ENCODE results near the gene FAM78B.

The FAM78B gene

DNA sequence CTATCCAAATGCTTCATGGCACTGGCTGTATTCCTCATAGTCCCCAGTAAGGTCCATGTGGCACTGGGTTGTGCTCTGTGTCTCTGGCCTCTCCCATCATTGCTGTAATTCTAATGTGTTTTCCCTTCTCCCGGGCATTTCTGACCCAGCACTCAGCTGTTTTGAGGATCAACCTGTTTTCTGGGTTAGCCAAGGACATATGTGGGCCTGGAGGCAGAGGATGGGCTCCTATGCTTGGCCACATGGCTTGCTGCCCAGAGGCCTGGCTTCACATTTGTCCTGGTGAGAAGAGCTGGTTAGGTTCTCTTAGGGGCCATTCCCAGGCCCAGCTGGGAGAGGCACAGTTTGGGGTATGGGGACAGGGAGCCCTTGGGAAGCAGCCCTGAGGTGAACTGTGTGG is 103.1 kb downstream of the FAM78B start:
- no peak for DNase-seq

DNA sequence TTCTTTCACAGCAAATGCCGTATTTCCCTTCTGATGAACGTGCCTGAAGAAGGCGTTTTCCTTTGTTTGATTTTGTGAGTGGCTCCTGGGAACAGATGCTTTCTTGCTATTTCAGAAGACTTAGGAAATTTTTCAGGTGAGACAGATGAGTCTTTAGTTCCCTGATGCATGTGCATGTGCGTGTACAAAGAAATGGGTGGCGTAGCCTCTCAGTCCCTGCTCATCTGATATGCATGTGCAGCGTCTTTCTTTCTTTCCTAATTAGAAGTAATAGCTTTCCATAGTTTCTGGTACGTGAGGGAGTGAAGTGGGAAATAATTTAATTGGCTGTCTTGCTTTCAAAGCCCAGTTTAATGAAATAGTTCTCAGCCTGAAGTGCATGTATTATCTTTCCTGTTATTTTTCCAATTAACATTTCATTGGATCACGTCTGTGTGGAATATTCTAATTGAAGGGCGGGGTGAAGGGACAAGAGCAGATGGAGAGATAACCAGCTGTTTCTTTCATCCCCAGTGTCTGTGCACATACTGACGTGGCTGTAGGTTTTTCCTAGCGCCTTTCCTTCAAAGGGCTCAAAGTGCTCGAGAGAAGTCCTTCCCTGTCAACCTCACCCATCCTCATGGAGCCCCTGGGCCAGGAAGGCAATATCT is 104.3 kb downstream of the FAM78B start:
- no peak for DNase-seq

DNA sequence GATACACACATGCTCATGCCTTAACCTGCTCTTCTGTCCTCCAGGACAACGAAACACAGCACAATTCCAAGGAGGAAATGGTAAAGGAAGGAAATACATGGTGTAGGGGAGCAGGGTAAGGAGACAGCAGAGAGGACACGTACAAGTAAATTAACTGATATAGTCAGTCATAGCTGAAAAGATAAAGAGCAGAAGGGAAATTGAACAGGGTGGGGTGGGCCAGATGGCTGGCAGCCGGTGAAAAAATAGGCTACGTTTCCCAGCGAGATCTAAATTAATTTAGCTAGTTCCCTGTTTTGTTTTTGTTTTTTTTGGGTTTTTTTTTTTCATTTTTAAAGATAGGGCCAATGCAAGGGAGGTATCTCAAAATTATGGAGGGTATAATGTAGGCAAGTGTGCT is 109.2 kb downstream of the FAM78B start:
- DNase-seq, result no peak

DNA sequence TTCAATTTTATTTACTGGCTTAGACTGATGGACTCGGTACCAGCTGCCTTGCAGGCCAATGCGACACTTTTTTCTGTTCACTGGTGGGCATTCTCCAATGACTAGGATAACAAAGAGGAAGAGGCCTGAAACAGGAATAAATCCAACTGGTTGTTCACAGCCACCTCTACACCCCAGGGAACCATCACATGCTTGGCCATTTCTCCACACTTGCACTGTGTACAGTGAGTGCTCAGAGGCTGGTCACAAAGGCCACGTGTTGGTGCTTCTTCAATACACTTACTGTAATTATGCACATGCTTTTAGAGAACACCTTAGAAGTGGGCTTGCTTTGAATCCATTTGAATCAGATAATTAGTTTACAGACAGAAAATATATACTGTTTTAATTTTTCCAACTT is 113.4 kb downstream of the FAM78B start:
- DNase-seq, result no peak

DNA sequence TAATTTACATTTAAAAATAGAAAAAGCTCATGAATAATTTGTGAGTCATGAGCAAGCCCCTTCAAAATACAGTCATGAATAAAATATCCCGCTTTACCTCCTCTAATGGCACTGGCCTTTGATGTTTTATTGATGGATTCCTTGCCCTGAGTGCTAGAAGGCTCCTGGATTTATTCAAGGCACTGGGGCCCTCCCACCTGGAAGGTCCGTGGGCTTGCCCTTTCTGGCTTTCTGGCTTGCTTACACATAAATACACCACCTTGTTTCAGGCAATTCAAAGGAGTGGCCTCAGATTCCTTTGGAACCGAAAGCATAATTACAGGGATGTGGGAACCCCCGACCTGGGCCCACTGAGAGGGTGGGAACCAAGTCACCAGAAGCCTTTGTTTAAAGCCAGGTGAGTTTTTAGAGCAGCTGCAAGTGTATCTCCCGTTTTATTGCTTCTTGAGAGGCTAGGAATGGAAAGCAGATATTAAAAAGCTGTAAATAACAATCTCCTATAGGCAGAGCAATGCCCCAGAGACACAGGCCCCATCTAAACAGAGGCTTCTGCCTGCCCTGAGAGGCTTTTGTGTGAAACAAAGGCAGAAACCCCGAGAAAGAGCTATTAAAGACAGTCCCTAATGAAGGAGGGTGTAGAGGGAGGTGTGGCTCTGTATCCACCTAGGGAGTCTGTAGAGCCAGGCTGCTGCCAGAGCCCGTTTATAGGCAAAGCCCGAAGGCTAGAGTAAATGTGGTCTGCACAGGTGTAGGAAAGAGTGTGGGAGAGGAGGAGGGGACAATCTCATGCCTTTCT is 126.4 kb downstream of the FAM78B start:
- no peak for DNase-seq

DNA sequence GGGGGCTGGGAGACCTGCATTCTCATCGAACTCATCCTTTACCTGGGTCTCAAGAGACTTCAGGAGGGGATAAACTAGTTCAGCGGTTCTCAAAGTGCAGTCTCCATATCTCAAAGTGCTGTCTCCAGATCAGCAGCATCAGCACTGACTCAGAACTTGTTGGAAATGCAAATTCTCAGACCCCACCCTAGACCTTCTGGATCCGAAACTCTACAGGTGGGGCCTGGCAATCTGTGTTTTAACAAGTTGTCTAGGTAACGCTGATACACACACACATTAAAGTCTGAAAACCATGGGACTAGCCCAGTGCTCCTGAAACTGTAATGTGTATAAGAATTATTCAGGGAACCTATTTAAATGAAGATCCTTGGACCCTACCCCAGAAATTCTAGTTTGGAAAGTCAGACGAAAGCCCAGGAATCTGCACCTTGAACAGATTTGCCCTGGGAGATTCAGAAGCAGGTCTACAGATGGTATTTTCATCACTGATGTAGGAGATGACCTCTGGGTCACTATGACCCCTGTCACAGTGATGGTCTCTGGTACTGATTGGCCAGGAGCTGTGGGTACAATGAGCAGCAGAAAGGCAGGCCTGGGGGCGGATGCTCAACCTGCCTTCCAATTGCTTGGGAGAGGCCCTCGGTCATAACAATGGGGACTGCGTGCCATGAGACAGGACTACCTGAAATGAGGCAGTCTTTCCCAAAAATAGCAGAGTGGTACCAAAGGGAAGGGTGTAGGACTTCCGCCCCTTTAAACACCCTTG is 127.2 kb downstream of the FAM78B start:
- no peak for DNase-seq

DNA sequence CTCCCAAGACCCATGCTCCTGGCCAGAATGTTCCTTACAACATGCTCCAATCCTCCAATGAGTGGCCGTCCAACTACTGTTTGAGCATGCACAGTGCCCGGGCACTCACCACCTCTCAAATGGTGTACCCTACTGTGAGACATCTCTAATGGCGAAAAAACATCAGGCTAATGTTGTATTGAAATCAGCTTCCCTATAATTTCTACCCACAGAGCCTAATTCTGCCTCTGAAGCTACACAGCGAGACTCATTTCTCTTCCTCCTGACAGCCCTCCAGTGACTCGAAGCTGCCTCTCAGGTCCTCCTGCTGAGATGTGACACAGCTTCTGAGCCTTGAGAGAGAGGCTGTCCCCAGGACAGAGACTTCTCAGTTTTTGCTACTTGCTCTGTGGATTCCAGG is 130.7 kb downstream of the FAM78B start:
- DNase-seq, result no peak

DNA sequence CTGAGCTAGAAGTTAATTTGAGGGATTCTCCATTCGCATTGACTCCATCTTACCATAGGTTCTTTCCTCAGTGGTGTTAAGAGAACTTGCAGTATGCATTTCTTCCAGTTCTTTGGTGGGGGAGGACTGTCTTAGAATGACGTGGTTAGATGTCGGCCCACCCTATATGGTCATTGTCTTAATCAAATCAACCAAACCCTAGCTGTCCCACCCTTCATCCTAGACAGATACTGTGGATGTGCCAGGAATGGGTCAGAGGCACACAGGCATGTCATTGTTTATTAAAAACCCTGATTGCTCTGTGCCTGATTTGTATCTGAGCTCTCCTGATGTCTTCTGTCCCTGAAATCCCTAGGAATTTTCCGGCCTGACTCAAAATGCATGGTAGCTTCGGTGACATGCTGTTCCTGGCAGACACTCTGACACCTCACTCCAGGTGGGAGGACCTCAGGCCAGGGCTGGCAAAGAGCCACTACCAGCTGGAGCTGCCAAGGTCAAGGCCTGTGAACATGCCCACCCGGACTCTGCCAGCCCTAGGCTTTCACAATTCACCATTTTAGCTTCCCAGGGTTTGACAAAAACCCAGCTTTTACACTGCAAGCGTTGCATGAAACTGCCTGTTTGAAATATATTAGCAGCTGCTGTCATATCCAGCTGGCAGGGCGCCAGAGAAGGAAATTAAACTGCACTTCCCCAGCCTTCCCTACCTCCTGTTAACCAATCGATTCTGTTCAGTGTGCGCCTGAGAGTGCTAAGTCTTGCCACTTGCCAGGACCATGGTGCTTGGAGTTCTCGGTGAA is 134.0 kb downstream of the FAM78B start:
- no peak for DNase-seq

DNA sequence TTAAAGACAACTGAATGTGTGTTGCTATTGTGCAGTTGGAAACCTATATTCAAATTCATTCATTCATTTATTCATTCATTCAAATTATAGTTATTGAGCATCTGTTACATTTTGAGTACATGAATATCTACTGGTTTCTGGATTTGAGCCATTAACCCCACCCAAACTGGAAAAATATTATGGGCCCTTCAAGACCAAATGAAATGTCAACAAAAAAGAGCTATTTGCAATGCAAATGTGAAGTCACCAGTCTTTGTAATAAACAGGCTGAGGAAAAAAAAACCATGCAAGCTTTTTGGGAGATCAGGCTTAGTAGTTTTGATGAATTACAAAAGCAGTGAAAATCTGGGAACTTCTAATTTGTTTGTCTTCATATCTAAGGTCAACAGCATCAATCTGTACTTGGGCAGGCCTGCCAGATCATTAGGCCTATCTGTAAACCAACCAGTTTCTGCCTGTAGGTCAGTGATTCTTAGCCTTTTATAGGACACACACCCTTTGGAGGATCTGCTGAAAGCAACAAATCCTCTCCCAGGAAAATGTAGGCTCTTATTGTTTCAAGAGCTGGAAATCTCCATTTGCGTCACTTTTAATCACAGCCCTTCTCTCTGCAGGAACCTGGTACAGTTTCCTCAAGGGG is 134.7 kb downstream of the FAM78B start:
- DNase-seq, result no peak

DNA sequence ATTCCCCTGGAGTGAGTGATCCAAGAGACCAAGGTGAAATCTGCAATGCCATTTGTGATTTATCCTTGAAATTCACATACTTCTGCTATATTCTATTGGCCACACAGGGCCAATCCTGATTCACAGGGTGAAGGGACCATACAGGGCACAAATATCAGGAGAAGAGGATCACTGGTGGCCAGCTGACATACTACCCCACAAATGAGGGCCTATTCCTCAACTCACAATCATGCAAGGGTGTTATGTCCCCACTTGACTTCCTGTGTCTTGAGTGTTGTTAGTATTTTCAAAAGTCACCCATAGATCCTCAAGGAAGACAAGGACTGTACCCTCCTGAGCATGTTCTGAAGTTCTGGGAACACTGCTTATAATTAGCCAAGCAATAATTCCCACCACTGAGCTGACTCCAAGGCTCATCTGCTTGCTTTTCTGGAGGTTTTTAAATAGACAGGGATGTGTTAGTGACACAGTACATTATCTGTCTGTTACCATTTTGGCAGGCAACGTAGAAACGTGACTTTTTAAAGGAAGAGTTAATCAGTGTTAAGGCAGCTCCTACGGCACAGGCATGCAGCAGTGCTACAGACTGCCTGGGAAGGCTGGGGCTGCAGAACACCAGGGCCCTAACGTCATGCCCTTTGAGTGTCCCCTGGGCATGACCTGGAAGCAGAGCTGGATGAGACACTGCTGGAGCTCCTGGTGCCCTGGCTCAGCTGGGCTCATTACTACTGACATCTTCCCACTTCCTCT is 137.4 kb downstream of the FAM78B start:
- no peak for DNase-seq

DNA sequence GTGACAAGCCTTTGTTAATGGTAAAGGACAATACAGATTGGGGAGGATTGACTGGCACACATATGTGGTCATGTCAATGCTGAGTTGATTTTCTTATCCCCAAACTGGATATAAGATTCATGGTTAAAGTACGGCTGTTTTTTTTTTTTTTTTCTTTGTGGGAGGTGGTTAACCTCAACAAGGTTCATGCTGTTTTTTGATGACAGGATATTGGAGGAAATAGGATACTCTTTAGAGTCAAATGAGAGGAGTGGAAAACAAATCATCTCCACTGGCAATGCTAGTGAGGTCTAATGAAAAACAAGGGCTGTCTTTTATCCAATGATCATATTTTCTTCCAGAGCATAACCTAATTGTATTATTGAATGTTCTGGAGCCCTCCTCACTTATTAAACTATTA is 140.2 kb downstream of the FAM78B start:
- DNase-seq, result no peak

DNA sequence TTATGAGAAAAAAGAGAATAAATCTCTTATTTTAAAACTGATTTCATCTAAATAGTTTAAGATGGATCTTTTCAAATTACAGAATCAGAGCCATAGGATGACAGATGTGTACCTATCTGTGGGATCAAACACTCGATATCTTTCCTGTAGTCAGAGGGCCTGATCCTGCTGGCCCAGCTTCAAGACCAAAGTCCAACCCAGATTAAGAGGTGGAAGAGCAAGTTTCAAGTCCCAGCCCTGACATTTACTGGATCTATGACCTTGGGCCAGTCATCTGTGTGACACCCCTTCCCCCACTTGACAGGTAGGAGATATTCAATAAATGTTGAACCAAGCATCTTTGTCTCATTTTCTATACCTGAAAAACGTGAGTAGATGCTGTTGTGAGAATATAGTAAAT is 140.7 kb downstream of the FAM78B start:
- DNase-seq, result no peak

DNA sequence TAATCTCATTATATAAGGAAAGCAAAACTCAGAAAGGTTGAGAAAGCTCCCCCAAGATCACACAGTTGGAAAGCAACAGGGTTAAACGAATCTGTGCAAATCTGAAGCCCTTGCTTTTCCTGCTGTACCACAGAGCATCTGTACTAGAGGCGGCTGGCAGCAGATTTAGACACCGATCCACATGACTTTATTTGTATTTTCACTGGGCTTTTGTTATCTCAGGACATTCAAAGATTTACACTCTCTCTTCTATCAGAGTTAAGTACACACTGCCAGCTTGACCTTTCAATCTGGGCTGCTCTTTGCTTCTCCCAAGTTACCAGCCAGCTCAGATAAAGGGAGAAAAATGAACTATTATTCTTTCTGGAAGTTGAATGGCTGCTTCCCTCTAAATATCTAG is 146.6 kb downstream of the FAM78B start:
- no peak for DNase-seq

Measured in hematopoietic multipotent progenitor cell treated with erythropoietin and hydrocortisone succinate and interleukin-3 and kit ligand, for 4 days (in vitro differentiated cells).